Natural killer cell (primary cell): ENCODE measurements around the gene FNDC3B. TPM values are rescaled to one million over a fixed set of nuclear protein-coding genes. Genes with fewer than 3 reads are reported as not detected.

Source experiments
- ATAC-seq, 3 donors: fragments of 150-1000 bp in 2 of 3; fragments of 200-7000 bp in 1 of 3; cut with Tn5 transposase; 1 replicate in 1 of 3; 2 replicates in 2 of 3; pipeline ENCODE4 v1.10.0; 2021; ENCODE audit warnings: mild to moderate bottlenecking in 2 of 3, moderate library complexity in 2 of 3
- DNase-seq, 2 donors: peaks; one replicate each; pipeline versions ENCODE4 v3.0.0 to v3.0.0-alpha.2; 2013 to 2021; ENCODE audit warnings: mixed read lengths in 1 of 2
- H3K27ac ChIP-seq: one replicate; pipeline ENCODE4 v1.5.1; 2013; ENCODE audit warnings: mild to moderate bottlenecking, low read length
- H3K27me3 ChIP-seq: one replicate; pipeline ENCODE4 v1.6.1; 2013; ENCODE audit warnings: low read length; ENCODE audit not compliant: control insufficient read depth, insufficient read depth
- H3K36me3 ChIP-seq: one replicate; pipeline ENCODE4 v1.6.1; 2013; ENCODE audit warnings: low read length; ENCODE audit not compliant: control insufficient read depth, insufficient read depth
- H3K4me1 ChIP-seq: one replicate; pipeline ENCODE4 v1.6.1; 2013; ENCODE audit warnings: low read length; ENCODE audit not compliant: control insufficient read depth, insufficient read depth
- H3K4me3 ChIP-seq: one replicate; pipeline ENCODE4 v1.5.1; 2013; ENCODE audit warnings: low read length
- H3K9me3 ChIP-seq: one replicate; pipeline ENCODE4 v1.6.1; 2013; ENCODE audit warnings: low read length; ENCODE audit not compliant: control insufficient read depth, insufficient read depth
- H3K27ac Mint-ChIP-seq, 2 donors: one replicate each; pipeline ENCODE4 v1.8.0; 2022; ENCODE audit warnings: mild to moderate bottlenecking in 2 of 2, mixed read lengths in 2 of 2, moderate library complexity in 1 of 2
- H3K27me3 Mint-ChIP-seq, 2 donors: one replicate each; pipeline ENCODE4 v1.8.0; 2022; ENCODE audit warnings: low read depth in 2 of 2, mixed read lengths in 2 of 2
- H3K36me3 Mint-ChIP-seq: one replicate; pipeline ENCODE4 v1.8.0; 2022; ENCODE audit warnings: mixed read lengths
- H3K4me1 Mint-ChIP-seq, 2 donors: one replicate each; pipeline ENCODE4 v1.8.0; 2022; ENCODE audit warnings: mixed read lengths in 2 of 2
- H3K4me3 Mint-ChIP-seq: one replicate; pipeline ENCODE4 v1.8.0; 2022; ENCODE audit warnings: mild to moderate bottlenecking, moderate library complexity, mixed read lengths
- H3K9me3 Mint-ChIP-seq, 2 donors: one replicate each; pipeline ENCODE4 v1.8.0; 2022; ENCODE audit warnings: mixed read lengths in 2 of 2
- CTCF ChIP-seq: fragments of 200-600 bp; IDR thresholded peaks from one replicate; pipeline ENCODE4 v1.8.0; 2022; ENCODE audit warnings: antibody characterized with exemption
- WGBS: methylation state at CpG from one replicate; pipeline ENCODE4 v1.1.7; 2013; ENCODE audit warnings: missing lambda C conversion rate; ENCODE audit not compliant: insufficient coverage; 5-methylcytosine and 5-hydroxymethylcytosine counted together
- intact Hi-C: fragments of 100-400 bp; cut with micrococcal nuclease; formaldehyde crosslinking; loops from one replicate; pipeline ENCODE4 v1.14.2; 2022
- total RNA-seq, 4 donors: library from RNA; stranded (reverse); fragments of 120-200 nt in 1 of 4; gene quantifications; one replicate each; pipeline versions ENCODE4 v1.2.3 to v1.2.4, GENCODE V29; 2013 to 2022

The FNDC3B gene
- total RNA-seq, 3 donors from 2014 or later (not counting 1 experiment from before 2014, with no cell fraction given), result 154 to 214 (median 206) TPM

GRCh38 chr3:172217877-172218276 lies 178.5 kb downstream of the FNDC3B start:
- Histone ChIP-seq H3K36me3 (no peaks in the 10 kb centered on the region), H3K4me1 (peaks cover 12% of the 10 kb centered on the region), H3K27me3 (no peaks in the 10 kb centered on the region), H3K27ac (no peak overlapping the region), H3K4me3 (no peak overlapping the region), H3K9me3 (no peaks in the 10 kb centered on the region)
- TF ChIP-seq CTCF, result no peak
- Mint-ChIP-seq H3K36me3 (no peaks in the 10 kb centered on the region), H3K27me3 (no peaks in the 10 kb centered on the region), H3K9me3 (no peaks in the 10 kb centered on the region), H3K4me3 (peak overlapping the region; percentile 32), H3K27ac (peak overlapping the region; percentile 86 to 87), H3K4me1 (peaks cover 81 to 89% of the 10 kb centered on the region in 2 donors)
- 94% methylated on average over 4 of the region's 5 CpGs for WGBS
- ATAC-seq (no peak), DNase-seq (no peak)
- intact Hi-C loops, result loop anchor here (10.0 kb wide), 1 partner anchor 113 kb away; no protein-coding TSS in a partner anchor

GRCh38 chr3:172218350-172219323 lies 179.3 kb downstream of the FNDC3B start:
- Mint-ChIP-seq H3K4me3 (peak overlapping the region; percentile 18), H3K36me3 (no peaks in the 10 kb centered on the region), H3K27me3 (no peaks in the 10 kb centered on the region), H3K4me1 (peaks cover 80 to 87% of the 10 kb centered on the region in 2 donors), H3K9me3 (no peaks in the 10 kb centered on the region), H3K27ac (peak overlapping the region; percentile 86 to 87)
- intact Hi-C loops, result loop anchor here (10.0 kb wide), 1 partner anchor 114 kb away; no protein-coding TSS in a partner anchor
- Histone ChIP-seq H3K4me1 (peaks cover 9% of the 10 kb centered on the region), H3K27me3 (no peaks in the 10 kb centered on the region), H3K27ac (peak overlapping the region; percentile 7), H3K4me3 (no peak overlapping the region), H3K36me3 (no peaks in the 10 kb centered on the region), H3K9me3 (no peaks in the 10 kb centered on the region)
- no peak for TF ChIP-seq CTCF
- ATAC-seq, result peak; percentile 62 to 79 (median 75)
- 47% methylated on average over 3 of the region's 5 CpGs for WGBS
- DNase-seq, result no peak

GRCh38 chr3:172219750-172220149 lies 180.4 kb downstream of the FNDC3B start:
- peak overlapping the region; percentile 86 to 87 for H3K27ac Mint-ChIP-seq
- intact Hi-C loops, result loop anchor here (10.0 kb wide), 1 partner anchor 115 kb away; no protein-coding TSS in a partner anchor
- Histone ChIP-seq H3K27me3 (no peaks in the 10 kb centered on the region), H3K4me1 (peaks cover 6% of the 10 kb centered on the region), H3K36me3 (no peaks in the 10 kb centered on the region), H3K4me3 (no peak overlapping the region), H3K9me3 (no peaks in the 10 kb centered on the region), H3K27ac (no peak overlapping the region)
- TF ChIP-seq CTCF, result no peak
- DNase-seq (no peak), ATAC-seq (no peak)
- no peaks in the 10 kb centered on the region for H3K27me3 Mint-ChIP-seq
- peaks cover 80 to 82% of the 10 kb centered on the region in 2 donors for H3K4me1 Mint-ChIP-seq
- H3K4me3 Mint-ChIP-seq, result peak overlapping the region; percentile 31
- no peaks in the 10 kb centered on the region for H3K9me3 Mint-ChIP-seq
- no peaks in the 10 kb centered on the region for H3K36me3 Mint-ChIP-seq
